K562 (cell line): Measurements from ENCODE around the gene SCYL1. TPM values are rescaled to one million over a fixed set of nuclear protein-coding genes. Genes with fewer than 3 reads are reported as not detected.

ENCODE experiments used
- ATAC-seq: fragments of 200-7000 bp; cut with Tn5 transposase; 3 replicates; pipeline ENCODE4 v1.9.1; 2020; ENCODE audit warnings: moderate library complexity
- BruUV-seq: library from RNA; stranded (reverse); fragments of 400-500 nt; replicated peaks from 2 replicates; lab custom pipeline; 2021; lab: Mats Ljungman, UMichigan
- CTCF ChIA-PET: fragments of 300-600 bp; formaldehyde crosslinking; extraction: SDS; loops from one replicate; lab custom pipeline; 2021; ENCODE audit warnings: low intra/inter-chr PET ratio; lab: Yijun Ruan, JAX
- POLR2A ChIA-PET: fragments of 300-600, 350-650 bp; sonication (Branson Sonifier 250); formaldehyde crosslinking; extraction: SDS; loops from one replicate; lab custom pipeline; 2021; ENCODE audit warnings: antibody characterized with exemption, inconsistent platforms; lab: Yijun Ruan, JAX
- DNase-seq, 4 experiments: peaks; one replicate each; pipeline versions ENCODE4 v3.0.0 to v3.0.0-alpha.2; 2011 to 2018; ENCODE audit warnings: low spot score in 3 of 4, mixed read lengths in 3 of 4; ENCODE audit errors: extremely low read depth in 1 of 4
- FAIRE-seq: peaks from 2 replicates; lab custom pipeline; 2011; peaks lifted over from hg19 to GRCh38; lab: Jason Lieb, UNC
- H2AFZ ChIP-seq: 2 replicates; pipeline ENCODE4 v1.6.0; 2011; ENCODE audit warnings: low read depth, low read length, control low read depth, inconsistent platforms
- H3K27ac ChIP-seq: fragments of 200-600 bp; 3 replicates; pipeline ENCODE4 v1.8.0; 2011; ENCODE audit warnings: low read depth, mild to moderate bottlenecking, control low read depth, inconsistent platforms, low read length, moderate library complexity, mixed read lengths; ENCODE audit errors: extremely low read depth
- H3K27me3 ChIP-seq, 2 experiments: fragments of 300-600 bp in 1 of 2; 2 replicates in 1 of 2; 3 replicates in 1 of 2; pipeline versions ENCODE4 v1.6.0 to v1.8.0; 2011; ENCODE audit warnings: inconsistent platforms in 2 of 2, low read length in 2 of 2, mild to moderate bottlenecking in 1 of 2, mixed read lengths in 1 of 2, moderate library complexity in 1 of 2; ENCODE audit not compliant: control insufficient read depth in 2 of 2, insufficient read depth in 2 of 2
- H3K36me3 ChIP-seq: fragments of 300-600 bp; 3 replicates; pipeline ENCODE4 v1.8.0; 2011; ENCODE audit warnings: mild to moderate bottlenecking, low read length, inconsistent platforms; ENCODE audit not compliant: control insufficient read depth, insufficient read depth
- H3K4me1 ChIP-seq, 2 experiments: fragments of 200-600 bp in 1 of 2; replicated peaks in 1 of 2; 2 replicates in 1 of 2; 3 replicates in 1 of 2; pipeline versions ENCODE4 v1.5.1 to v1.8.0; 2011; ENCODE audit warnings: inconsistent platforms in 2 of 2, low read length in 2 of 2, mild to moderate bottlenecking in 1 of 2, mixed read lengths in 1 of 2, moderate library complexity in 1 of 2; ENCODE audit not compliant: control insufficient read depth in 2 of 2, insufficient read depth in 2 of 2
- H3K4me2 ChIP-seq: 2 replicates; pipeline ENCODE4 v1.6.1; 2011; ENCODE audit warnings: low read length, control low read depth, inconsistent platforms, mixed read lengths; ENCODE audit not compliant: insufficient read depth
- H3K4me3 ChIP-seq: fragments of 200-600 bp; sonication (generic), shearing (Covaris generic); 2 replicates; pipeline ENCODE4 v1.5.1; 2016; ENCODE audit warnings: control low read depth, inconsistent platforms
- H3K79me2 ChIP-seq: fragments of 200-600 bp; 3 replicates; pipeline ENCODE4 v1.8.0; 2011; ENCODE audit warnings: low read length, inconsistent platforms; ENCODE audit not compliant: control insufficient read depth, insufficient read depth
- H3K9ac ChIP-seq, 2 experiments: 2 replicates each; pipeline versions ENCODE4 v1.6.0 to v1.6.1; 2011; ENCODE audit warnings: low read depth in 2 of 2, low read length in 2 of 2, control low read depth in 1 of 2, inconsistent platforms in 1 of 2, mild to moderate bottlenecking in 1 of 2, mixed read lengths in 1 of 2; ENCODE audit not compliant: insufficient read depth in 1 of 2
- H3K9me1 ChIP-seq: one replicate; pipeline ENCODE4 v1.6.0; 2011; ENCODE audit warnings: inconsistent platforms, mild to moderate bottlenecking, low read length, moderate library complexity; ENCODE audit not compliant: control insufficient read depth, insufficient read depth
- H3K9me3 ChIP-seq: replicated peaks from 2 replicates; pipeline ENCODE4 v1.5.1; 2011; ENCODE audit warnings: low read depth, low read length, inconsistent platforms; ENCODE audit not compliant: control insufficient read depth, insufficient read depth
- H4K20me1 ChIP-seq: replicated peaks from 2 replicates; pipeline ENCODE4 v1.6.1; 2011; ENCODE audit warnings: low read length, inconsistent platforms, mixed read lengths; ENCODE audit not compliant: control insufficient read depth, insufficient read depth
- CAMTA2 ChIP-seq: fragments of 250-450 bp; sonication (Bioruptor Pico); conservative IDR thresholded peaks from 2 replicates; pipeline ENCODE4 v1.5.1; 2022
- CBFB ChIP-seq: sonication (generic); formaldehyde crosslinking; IDR thresholded peaks from 2 replicates; pipeline ENCODE4 v1.4.0; 2020; ENCODE audit warnings: mild to moderate bottlenecking, missing genetic modification reagents
- CTBP1 ChIP-seq: fragments of 450-650 bp; IDR thresholded peaks from 2 replicates; pipeline ENCODE4 v1.6.1; 2016; ENCODE audit warnings: borderline replicate concordance
- ERF ChIP-seq: fragments of 450-650 bp; formaldehyde crosslinking; IDR thresholded peaks from 2 replicates; pipeline ENCODE4 v1.4.0; 2020; ENCODE audit warnings: mild to moderate bottlenecking, mixed read lengths
- FOXA1 ChIP-seq: fragments of 450-650 bp; IDR thresholded peaks from 2 replicates; pipeline ENCODE4 v1.6.1; 2016; ENCODE audit warnings: mild to moderate bottlenecking, borderline replicate concordance
- HINFP ChIP-seq: fragments of 450-650 bp; conservative IDR thresholded peaks from 2 replicates; pipeline ENCODE4 v1.6.1; 2016; ENCODE audit warnings: missing genetic modification characterization, low read depth, mild to moderate bottlenecking, control low read depth, missing compliant biosample characterization
- NFIX ChIP-seq: fragments of 250-450 bp; sonication (Bioruptor Pico); IDR thresholded peaks from 2 replicates; pipeline ENCODE4 v1.4.0; 2020; ENCODE audit warnings: low read depth, mild to moderate bottlenecking, moderate library complexity
- PHTF2 ChIP-seq: fragments of 250-450 bp; sonication (Bioruptor Pico); IDR thresholded peaks from 2 replicates; pipeline ENCODE4 v1.5.0; 2021; ENCODE audit warnings: mild to moderate bottlenecking
- POLR2G ChIP-seq: fragments of 200-400 bp; formaldehyde crosslinking; IDR thresholded peaks from 2 replicates; pipeline ENCODE4 v1.6.1; 2017; ENCODE audit warnings: low read depth, mild to moderate bottlenecking, antibody characterized with exemption, low read length, moderate library complexity
- RBM14 ChIP-seq: fragments of 200-400 bp; formaldehyde crosslinking; IDR thresholded peaks from 2 replicates; pipeline ENCODE4 v1.6.1; 2018; ENCODE audit warnings: low read depth, mild to moderate bottlenecking, low read length, moderate library complexity, borderline replicate concordance; ENCODE audit not compliant: insufficient read depth
- SMARCE1 ChIP-seq: fragments of 450-650 bp; IDR thresholded peaks from 2 replicates; pipeline ENCODE4 v1.7.1; 2016; ENCODE audit warnings: mild to moderate bottlenecking
- SPI1 ChIP-seq: IDR thresholded peaks from 2 replicates; pipeline ENCODE4 v1.6.1; 2011; ENCODE audit warnings: low read depth, low read length, control low read depth, borderline replicate concordance
- TEAD4 ChIP-seq, 2 experiments: sonication (generic) in 1 of 2; formaldehyde crosslinking in 1 of 2; IDR thresholded peaks; 2 replicates each; pipeline versions ENCODE4 v1.6.1 to v1.8.0; 2012 to 2022; ENCODE audit warnings: borderline replicate concordance in 1 of 2, inconsistent platforms in 1 of 2, low read length in 1 of 2, mild to moderate bottlenecking in 1 of 2, missing genetic modification reagents in 1 of 2
- ZBED1 ChIP-seq: IDR thresholded peaks from 2 replicates; pipeline ENCODE4 v1.6.1; 2014
- ZMIZ1 ChIP-seq, 2 experiments: fragments of 150-350 bp in 1 of 2; IDR thresholded peaks; 2 replicates each; pipeline ENCODE4 v1.6.1; 2012 to 2016; ENCODE audit warnings: low read depth in 2 of 2, low read length in 2 of 2, mild to moderate bottlenecking in 1 of 2, moderate library complexity in 1 of 2
- ZNF347 ChIP-seq: fragments of 450-650 bp; formaldehyde crosslinking; IDR thresholded peaks from 2 replicates; pipeline ENCODE4 v1.4.0; 2020; ENCODE audit warnings: low read depth, mild to moderate bottlenecking, moderate library complexity
- ZNF668 ChIP-seq: fragments of 250-450 bp; sonication (Bioruptor Pico); IDR thresholded peaks from 2 replicates; pipeline ENCODE4 v1.8.0; 2022; ENCODE audit warnings: mild to moderate bottlenecking, inconsistent platforms
- WGBS: fragments of 100-300 bp; shearing (Covaris generic); methylation state at CpG from one replicate; pipeline ENCODE4 v1.1.6; 2016; ENCODE audit warnings: low coverage, mixed read lengths; ENCODE audit not compliant: insufficient coverage; ENCODE audit errors: missing lambda C conversion rate; 5-methylcytosine and 5-hydroxymethylcytosine counted together
- in situ Hi-C: fragments of 300-500 bp; cut with MboI; formaldehyde crosslinking; loops from 4 replicates; pipeline ENCODE4 v1.15.0; 2018; ENCODE audit warnings: inconsistent platforms, mixed read lengths
- intact Hi-C: fragments of 100-400 bp; cut with micrococcal nuclease; formaldehyde crosslinking; loops from 2 replicates; pipeline ENCODE4 v1.14.2; 2022
- polyA plus RNA-seq, 8 experiments: library from polyadenylated mRNA; depleted of rRNA in 4 of 8; stranded (reverse) in 5 of 8; unstranded in 3 of 8; fragments of >200 nt; fragmentation: Nextera tagmentation in 2 of 8; fragmentation: Illumina TruSeq in 1 of 8; extraction: Ambion mirVana in 2 of 8; extraction: Trizol in 1 of 8; gene quantifications; 2 replicates each; pipeline versions ENCODE4 v1.2.1 to v1.2.3, GENCODE V29; 2011 to 2014; ENCODE audit warnings: inconsistent platforms in 1 of 8, missing spikeins in 1 of 8
- total RNA-seq, 7 experiments: library from RNA; depleted of rRNA in 6 of 7; stranded (reverse); fragments of >200 nt in 6 of 7; fragmentation: Illumina TruSeq in 2 of 7; extraction: Trizol in 2 of 7; gene quantifications; 2 replicates each; pipeline versions ENCODE4 v1.2.1 to v1.2.3, GENCODE V29; 2011 to 2021; ENCODE audit warnings: low replicate concordance in 1 of 7

The SCYL1 gene
- total and polyA plus RNA-seq, 9 of the 15 experiments (the other 6 are each of a cell fraction or from before 2014, with no cell fraction given), result 1.9 to 145 (median 57.6) TPM

GRCh38 chr11:65558002-65558929 lies 33.4 kb downstream of the SCYL1 start, which contains the start of gene LTBP3:
Gene LTBP3, minus strand, starts transcription at chr11:65558359. Its CDS starts 400 bp downstream, at chr11:65557959.
- no peak for FAIRE-seq
- TF ChIP-seq ZBED1 (no peak), CBFB (CRISPR knock-in tag) (no peak), ERF (CRISPR knock-in tag) (no peak), ZMIZ1 (IDR thresholded peaks at IDR 0.05; ENCODE audit: low read depth in 2 of 2, low read length in 2 of 2) (no peak), SPI1 (no peak), HINFP (tag) (no peak), CTBP1 (peak; percentile 71; the same call in 1 of the 2 replicates), NFIX (CRISPR knock-in tag) (no peak), SMARCE1 (no peak), CAMTA2 (CRISPR knock-in tag) (no peak), PHTF2 (no peak), FOXA1 (no peak), TEAD4 (IDR thresholded peaks at IDR 0.05; ENCODE audit: low read length) (peak; percentile 38; the same call in 1 of the 2 replicates), TEAD4 (CRISPR knock-in tag; IDR thresholded peaks at IDR 0.05; ENCODE audit: borderline replicate concordance) (no peak), POLR2G (peak; percentile 86), ZNF347 (no peak), ZNF668 (CRISPR knock-in tag) (no peak), RBM14 (no peak)

More at GRCh38 chr11:65558002-65558929, 33.4 kb downstream of the SCYL1 start, which contains the start of gene LTBP3:
- ChIA-PET POLR2A (interaction anchor here (0.6 to 3.6 kb wide), 5 partner anchors 13 to 300 kb away, joined by 3 to 22 read pairs (median 3); partner anchors contain the start of genes FAM89B and ZNRD2), CTCF (interaction anchor here (0.7 kb wide), 1 partner anchor 10 kb away, joined by 3 read pairs; no protein-coding TSS in a partner anchor)
- H3K4me2 ChIP-seq, result peak within 1 kb of the TSS; percentile 62
- H3K4me1 ChIP-seq, result peaks cover 54 to 81% of the 10 kb centered on the region in 2 experiments
- ATAC-seq, result peak; percentile 87
- H3K4me3 ChIP-seq, result peak within 1 kb of the TSS; percentile 41
- no peaks in the 10 kb centered on the region for H3K27me3 ChIP-seq
- DNase-seq, result peak; percentile 85 to 90 (median 88)
- H2AFZ ChIP-seq, result peak within 1 kb of the TSS; percentile 94
- intact Hi-C loops, result no loop called here
- peak within 1 kb of the TSS; percentile 68 for H3K27ac ChIP-seq
- 8% methylated on average over 9 of the region's 79 CpGs for WGBS
- H3K79me2 ChIP-seq, result no peaks in the 10 kb centered on the region
- in situ Hi-C loops, result no loop called here
- no peaks in the 10 kb centered on the region for H3K9me3 ChIP-seq
- peak within 1 kb of the TSS; percentile 60 to 91; a peak in 3 of 4 replicates for H3K9ac ChIP-seq
- no peaks in the 10 kb centered on the region for H4K20me1 ChIP-seq
- no peaks in the 10 kb centered on the region for H3K9me1 ChIP-seq
- BruUV-seq, result no TSS peak
- no peaks in the 10 kb centered on the region for H3K36me3 ChIP-seq
